OCI-LY7 (cell line): ENCODE results near the gene TPRN. TPM values are rescaled to one million over a fixed set of nuclear protein-coding genes. Genes with fewer than 3 reads are reported as not detected.

Experiments used
- BruUV-seq: library from RNA; stranded (reverse); fragments of 400-500 nt; replicated peaks from 2 replicates; lab custom pipeline; 2021; lab: Mats Ljungman, UMichigan
- CTCF ChIA-PET: fragments of 300-600 bp; sonication (Branson Sonifier 250); formaldehyde crosslinking; loops from one replicate; lab custom pipeline; 2022; ENCODE audit warnings: antibody characterized with exemption; ENCODE audit not compliant: unreplicated experiment; lab: Charles Lee
- POLR2A ChIA-PET: fragments of 300-600 bp; sonication (Branson Sonifier 250); formaldehyde crosslinking; loops from one replicate; lab custom pipeline; 2022; ENCODE audit warnings: antibody characterized with exemption; lab: Charles Lee
- DNase-seq: peaks from one replicate; pipeline ENCODE4 v3.0.0-alpha.2; 2015; ENCODE audit warnings: low spot score
- H2AFZ ChIP-seq: fragments of 200-600 bp; sonication (generic), shearing (Covaris generic); 2 replicates; pipeline ENCODE4 v1.6.1; 2014; ENCODE audit warnings: mild to moderate bottlenecking, antibody characterized with exemption, low read length, moderate library complexity
- H3K27ac ChIP-seq: fragments of 200-600 bp; sonication (generic); 2 replicates; pipeline ENCODE4 v1.5.1; 2014; ENCODE audit warnings: mixed run types, low read depth, mild to moderate bottlenecking, moderate library complexity, low read length, inconsistent platforms; ENCODE audit not compliant: poor library complexity, severe bottlenecking
- H3K36me3 ChIP-seq: fragments of 200-600 bp; sonication (generic); 2 replicates; pipeline ENCODE4 v1.6.1; 2014; ENCODE audit warnings: mild to moderate bottlenecking, antibody characterized with exemption, low read length, moderate library complexity, mixed read lengths; ENCODE audit not compliant: insufficient read depth
- H3K4me1 ChIP-seq: fragments of 200-600 bp; sonication (generic); 2 replicates; pipeline ENCODE4 v1.5.1; 2014; ENCODE audit warnings: mild to moderate bottlenecking, low read length; ENCODE audit not compliant: insufficient read depth, poor library complexity, severe bottlenecking
- H3K4me2 ChIP-seq: fragments of 200-600 bp; sonication (generic); 2 replicates; pipeline ENCODE4 v1.6.1; 2014; ENCODE audit warnings: mild to moderate bottlenecking, low read length
- H3K4me3 ChIP-seq: fragments of 200-600 bp; sonication (generic); 2 replicates; pipeline ENCODE4 v1.5.1; 2014; ENCODE audit warnings: mild to moderate bottlenecking, low read depth, low read length; ENCODE audit not compliant: poor library complexity, severe bottlenecking
- H3K79me2 ChIP-seq: fragments of 200-600 bp; sonication (generic); 2 replicates; pipeline ENCODE4 v1.6.1; 2016; ENCODE audit warnings: low read depth, mild to moderate bottlenecking, low read length, moderate library complexity, mixed read lengths; ENCODE audit not compliant: insufficient read depth
- H3K9me2 ChIP-seq: fragments of 200-600 bp; sonication (generic); 2 replicates; pipeline ENCODE4 v1.6.1; 2016; ENCODE audit warnings: mild to moderate bottlenecking, low read length, mixed read lengths; ENCODE audit not compliant: insufficient read depth
- H3K9me3 ChIP-seq: fragments of 200-600 bp; sonication (generic); 2 replicates; pipeline ENCODE4 v1.6.1; 2014; ENCODE audit warnings: mild to moderate bottlenecking, mixed run types, low read length, mixed read lengths
- H4K20me1 ChIP-seq: fragments of 200-600 bp; sonication (generic); 2 replicates; pipeline ENCODE4 v1.6.1; 2014; ENCODE audit warnings: mild to moderate bottlenecking, antibody characterized with exemption, low read length, moderate library complexity, mixed read lengths; ENCODE audit not compliant: insufficient read depth
- EZH2phosphoT487 ChIP-seq: fragments of 200-600 bp; sonication (generic); IDR thresholded peaks from 2 replicates; pipeline ENCODE4 v1.6.1; 2018; ENCODE audit warnings: low read depth, borderline replicate concordance, mild to moderate bottlenecking, mixed run types, antibody characterized with exemption, low read length, moderate library complexity, mixed read lengths
- intact Hi-C: fragments of 100-400 bp; cut with micrococcal nuclease; formaldehyde crosslinking; loops from one replicate; pipeline ENCODE4 v1.10.0; 2022; ENCODE audit not compliant: unreplicated experiment
- total RNA-seq, 2 experiments: library from RNA; depleted of rRNA in 1 of 2; stranded (reverse); fragments of >200 nt in 1 of 2; shearing (Covaris generic) in 1 of 2; gene quantifications; 2 replicates each; pipeline ENCODE4 v1.2.3, GENCODE V29; 2014 to 2022
- TF ChIP-seq, protein P1 (sequence below): fragments of 200-600 bp; sonication (generic); conservative IDR thresholded peaks from 2 replicates; pipeline ENCODE4 v1.5.1; 2014; ENCODE audit warnings: mild to moderate bottlenecking, antibody characterized with exemption, low read length, moderate library complexity, mixed read lengths

TPRN gene
- total RNA-seq, 2 experiments from 2014 or later: 9.0 to 15.9 TPM

DNA sequence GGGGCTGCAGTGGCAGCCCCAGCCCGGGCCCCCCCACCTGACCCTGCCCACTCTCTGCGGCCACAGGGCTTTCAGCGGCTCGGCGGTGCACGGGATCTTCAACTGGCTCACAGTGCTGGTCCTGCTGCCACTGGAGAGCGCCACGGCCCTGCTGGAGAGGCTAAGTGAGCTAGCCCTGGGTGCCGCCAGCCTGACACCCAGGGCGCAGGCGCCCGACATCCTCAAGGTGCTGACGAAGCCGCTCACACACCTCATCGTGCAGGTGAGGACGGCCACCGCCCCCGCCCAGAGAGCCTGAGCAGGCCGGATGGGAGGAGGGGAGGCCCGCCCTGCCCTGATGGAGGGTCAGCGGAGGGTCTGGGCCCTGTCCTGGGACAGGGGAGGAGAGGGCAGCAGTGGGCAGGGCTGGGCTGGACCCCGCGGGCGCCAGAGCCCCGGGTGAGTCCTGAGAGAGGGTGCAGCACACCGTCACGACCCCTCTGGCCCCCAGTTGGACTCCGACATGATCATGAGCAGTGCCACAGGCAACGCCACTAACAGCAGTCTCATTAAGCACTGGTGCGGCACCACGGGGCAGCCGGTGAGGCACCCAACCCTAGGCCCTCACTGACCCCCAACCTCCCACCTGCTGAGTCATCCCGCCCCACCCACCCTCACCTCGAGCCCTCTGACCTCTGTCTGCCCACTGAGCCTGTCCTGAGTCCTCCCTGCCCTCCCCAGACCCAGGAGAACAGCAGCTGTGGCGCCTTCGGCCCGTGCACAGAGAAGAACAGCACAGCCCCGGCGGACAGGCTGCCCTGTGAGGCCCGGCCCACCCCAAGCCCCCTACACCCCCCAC is 32.8 kb upstream of the TPRN start:
- Histone ChIP-seq H3K9me3 (no peaks in the 10 kb centered on the region), H3K36me3 (no peaks in the 10 kb centered on the region; the same call in 1 of the 2 replicates), H3K4me1 (peaks cover 41% of the 10 kb centered on the region), H4K20me1 (no peaks in the 10 kb centered on the region), H3K79me2 (0 out of 2 replicates have a peak, but pooled peaks cover 2% of the 10 kb centered on the region), H3K4me3 (no peak overlapping the region), H3K4me2 (no peak overlapping the region), H2AFZ (no peak overlapping the region), H3K27ac (no peak overlapping the region), H3K9me2 (no peaks in the 10 kb centered on the region)
- ChIA-PET CTCF (no interaction called here), POLR2A (no interaction called here)
- DNase-seq: no peak
- no TSS peak for BruUV-seq
- no peak for TF ChIP-seq EZH2phosphoT487
- TF ChIP-seq, protein P1, sequence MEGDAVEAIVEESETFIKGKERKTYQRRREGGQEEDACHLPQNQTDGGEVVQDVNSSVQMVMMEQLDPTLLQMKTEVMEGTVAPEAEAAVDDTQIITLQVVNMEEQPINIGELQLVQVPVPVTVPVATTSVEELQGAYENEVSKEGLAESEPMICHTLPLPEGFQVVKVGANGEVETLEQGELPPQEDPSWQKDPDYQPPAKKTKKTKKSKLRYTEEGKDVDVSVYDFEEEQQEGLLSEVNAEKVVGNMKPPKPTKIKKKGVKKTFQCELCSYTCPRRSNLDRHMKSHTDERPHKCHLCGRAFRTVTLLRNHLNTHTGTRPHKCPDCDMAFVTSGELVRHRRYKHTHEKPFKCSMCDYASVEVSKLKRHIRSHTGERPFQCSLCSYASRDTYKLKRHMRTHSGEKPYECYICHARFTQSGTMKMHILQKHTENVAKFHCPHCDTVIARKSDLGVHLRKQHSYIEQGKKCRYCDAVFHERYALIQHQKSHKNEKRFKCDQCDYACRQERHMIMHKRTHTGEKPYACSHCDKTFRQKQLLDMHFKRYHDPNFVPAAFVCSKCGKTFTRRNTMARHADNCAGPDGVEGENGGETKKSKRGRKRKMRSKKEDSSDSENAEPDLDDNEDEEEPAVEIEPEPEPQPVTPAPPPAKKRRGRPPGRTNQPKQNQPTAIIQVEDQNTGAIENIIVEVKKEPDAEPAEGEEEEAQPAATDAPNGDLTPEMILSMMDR: no peak
- intact Hi-C loops: no loop called here

- H3K36me3 ChIP-seq: no peaks in the 10 kb centered on the region
- H2AFZ ChIP-seq: no peak overlapping the region
- H3K4me1 ChIP-seq: peaks cover 32% of the 10 kb centered on the region
- H3K9me2 ChIP-seq: no peaks in the 10 kb centered on the region
- POLR2A ChIA-PET: no interaction called here
- no peak for TF ChIP-seq EZH2phosphoT487
- TF ChIP-seq, protein P1: no peak
- H3K79me2 ChIP-seq: no peaks in the 10 kb centered on the region
- no TSS peak for BruUV-seq
- H3K4me3 ChIP-seq: no peak overlapping the region
- CTCF ChIA-PET: no interaction called here
- no peaks in the 10 kb centered on the region for H4K20me1 ChIP-seq
- no peak overlapping the region for H3K27ac ChIP-seq
- no peak overlapping the region for H3K4me2 ChIP-seq
- H3K9me3 ChIP-seq: no peaks in the 10 kb centered on the region
- DNase-seq: no peak
- intact Hi-C loops: no loop called here
These were observed 32.0 kb upstream of the TPRN start for GRCh38 chr9:137232510-137232909.

- no peaks in the 10 kb centered on the region for H3K36me3 ChIP-seq
- H3K79me2 ChIP-seq: no peaks in the 10 kb centered on the region
- H3K9me2 ChIP-seq: no peaks in the 10 kb centered on the region
- no peaks in the 10 kb centered on the region for H3K9me3 ChIP-seq
- POLR2A ChIA-PET: no interaction called here
- no peak overlapping the region for H3K27ac ChIP-seq
- DNase-seq: no peak
- H3K4me2 ChIP-seq: no peak overlapping the region
- no peak overlapping the region for H2AFZ ChIP-seq
- BruUV-seq: no TSS peak
- CTCF ChIA-PET: no interaction called here
- TF ChIP-seq, protein P1: no peak
- no peak for TF ChIP-seq EZH2phosphoT487
- intact Hi-C loops: no loop called here
- no peak overlapping the region for H3K4me3 ChIP-seq
- no peaks in the 10 kb centered on the region for H4K20me1 ChIP-seq
- peaks cover 31% of the 10 kb centered on the region for H3K4me1 ChIP-seq
These were observed 31.6 kb upstream of the TPRN start for GRCh38 chr9:137232101-137232500.
